HG02571 (cell line): ENCODE data around the gene METRNL.

Experiments
- ATAC-seq: cut with Tn5 transposase; IDR thresholded peaks from one replicate; pipeline ENCODE4 v1.9.1; 2021; ENCODE audit warnings: mild to moderate bottlenecking, moderate library complexity; ENCODE audit not compliant: unreplicated experiment

Gene METRNL

DNA sequence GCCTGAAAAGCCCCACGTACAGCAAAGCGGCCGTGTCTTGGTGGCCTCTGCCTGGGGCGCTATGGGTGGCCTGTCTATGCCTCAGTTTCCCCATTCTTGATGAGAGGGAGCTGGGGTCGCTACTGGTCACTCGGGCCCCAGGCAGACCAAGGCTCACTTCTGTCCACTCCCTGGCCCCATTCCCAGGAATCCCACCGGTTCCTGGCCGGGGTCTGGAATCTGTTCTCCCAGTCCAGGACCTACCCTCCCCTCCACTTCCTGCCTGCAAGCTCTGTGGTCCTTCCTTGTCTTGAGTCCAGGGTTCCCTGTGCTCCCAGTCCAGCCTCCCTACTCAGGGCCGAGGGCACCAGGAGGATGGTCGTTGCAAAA lies 24.5 kb downstream of the METRNL start:
- ATAC-seq, result no peak

DNA sequence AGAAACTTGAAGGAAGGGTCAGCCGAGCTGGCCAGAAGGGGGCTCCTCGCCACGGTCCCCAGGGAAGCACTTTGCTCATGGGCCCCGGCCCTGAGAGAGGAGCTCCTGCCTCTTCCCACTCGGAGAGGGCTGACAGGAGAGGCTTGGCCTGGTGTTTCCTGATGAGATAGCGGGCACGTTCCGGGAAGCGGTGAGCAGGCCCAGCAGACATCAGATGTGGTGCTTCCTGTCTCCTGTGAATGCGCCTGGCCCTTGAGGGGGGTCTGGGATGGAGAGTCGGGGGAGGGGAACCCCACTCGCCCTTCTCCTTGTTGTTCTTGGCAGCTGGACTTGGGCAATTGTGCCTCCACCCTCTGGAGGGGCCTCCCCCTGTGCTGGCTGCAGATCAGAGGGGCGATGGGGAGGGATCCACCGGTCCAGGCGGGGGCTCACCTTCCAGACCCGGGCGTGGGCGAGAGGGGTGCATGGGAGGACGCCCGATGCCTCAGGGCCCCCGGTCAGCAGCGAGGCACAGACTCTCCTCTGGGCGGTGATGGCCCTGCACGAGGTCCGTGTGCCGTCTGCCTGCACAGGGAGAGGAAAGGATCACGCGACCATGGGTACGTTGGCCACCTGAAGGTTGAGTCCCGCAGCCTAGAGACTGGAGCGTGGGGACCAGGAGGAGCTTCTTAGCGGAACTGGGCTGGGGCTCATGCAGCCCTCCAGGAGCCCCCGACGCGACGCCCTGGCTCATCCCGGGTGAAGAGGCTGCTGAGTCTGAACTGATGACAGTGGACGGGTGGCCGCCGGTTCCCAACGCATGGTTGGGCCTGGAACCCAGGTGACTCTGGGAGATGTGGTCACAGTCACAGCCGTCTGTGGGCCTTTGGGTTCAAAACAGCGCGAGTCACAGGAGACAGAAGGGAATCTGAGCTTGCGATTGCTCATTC lies 25.4 kb downstream of the METRNL start:
- ATAC-seq, result no peak

DNA sequence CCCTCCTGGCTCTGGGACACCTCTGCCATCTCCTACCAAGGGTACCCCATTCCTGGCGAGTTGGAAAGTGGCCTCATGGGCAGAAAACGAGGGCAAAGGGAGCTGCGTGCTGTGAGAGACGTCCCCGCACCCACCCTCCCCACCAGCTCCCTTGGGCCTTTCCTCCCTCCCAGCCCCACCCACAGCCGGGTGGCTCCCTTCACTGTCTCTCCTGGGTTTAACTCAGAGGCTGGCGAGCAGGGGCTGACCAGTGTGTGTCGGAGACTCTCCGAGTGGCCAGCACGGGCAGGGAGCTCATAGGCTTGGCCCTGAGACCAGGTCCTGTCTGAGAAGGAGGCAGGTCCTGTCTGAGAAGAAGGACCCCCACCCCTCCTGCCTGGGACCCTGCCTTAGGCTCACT lies 26.1 kb downstream of the METRNL start:
- ATAC-seq, result no peak

DNA sequence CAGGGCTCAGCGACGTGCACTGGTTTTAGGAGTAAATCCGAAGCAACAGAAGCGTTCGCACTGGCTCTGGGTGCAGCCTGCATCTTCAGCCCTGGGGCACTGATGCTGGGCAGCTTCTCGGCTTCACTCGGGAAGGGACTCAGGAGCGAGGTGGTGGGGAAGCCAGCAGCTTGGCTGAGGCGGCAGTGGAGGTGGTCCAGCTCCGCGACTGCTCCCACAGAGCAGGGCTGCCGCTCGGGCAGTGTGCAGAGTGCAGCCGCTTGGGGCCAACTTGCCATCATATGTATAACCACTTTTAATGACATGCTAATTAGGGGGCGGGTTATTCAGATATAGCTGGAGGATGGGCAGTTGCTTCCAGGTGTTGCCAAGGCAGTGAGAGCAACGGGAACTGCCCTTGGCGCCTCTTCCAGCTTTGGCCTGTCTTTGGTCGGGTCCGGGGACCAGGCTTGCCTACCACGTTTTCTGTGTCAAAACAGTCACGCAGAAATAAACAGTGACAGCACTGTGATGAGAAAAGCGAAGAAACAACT lies 26.7 kb downstream of the METRNL start:
- no peak for ATAC-seq

DNA sequence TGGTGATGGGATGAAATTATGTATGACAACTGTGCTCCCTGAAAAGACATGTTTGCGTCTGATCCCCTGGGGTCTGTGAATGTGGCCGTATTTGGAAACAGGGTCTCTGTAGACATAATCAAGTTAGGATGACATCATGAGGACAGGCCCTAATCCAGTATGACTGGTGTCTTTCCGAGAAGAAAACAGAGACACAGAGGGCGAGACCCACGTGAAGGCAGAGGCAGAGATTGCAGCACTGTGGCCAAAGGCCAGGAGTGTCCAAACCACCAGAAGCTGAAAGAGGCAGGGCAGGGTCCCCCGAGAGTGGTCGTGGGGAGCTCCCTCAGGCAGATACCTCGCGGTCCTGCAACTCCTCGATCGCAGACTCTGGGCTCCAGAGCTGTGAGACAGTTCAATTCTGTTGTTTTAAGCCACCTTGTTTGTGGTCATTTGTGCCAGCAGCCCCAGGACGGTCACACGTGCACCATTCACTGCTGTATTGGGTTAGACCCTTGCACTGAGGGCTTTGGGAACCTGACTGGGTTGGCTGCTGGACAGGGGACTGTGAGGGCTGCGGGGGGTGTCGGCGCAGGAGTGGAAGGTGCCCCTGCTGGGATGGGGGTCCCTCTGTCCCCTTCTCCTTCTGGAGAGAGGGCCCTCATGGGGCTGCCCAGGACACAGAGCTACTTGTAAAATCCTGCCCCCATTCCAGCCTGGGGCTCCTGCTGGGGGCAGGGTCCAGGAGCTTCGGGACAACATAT lies 27.7 kb downstream of the METRNL start:
- no peak for ATAC-seq

DNA sequence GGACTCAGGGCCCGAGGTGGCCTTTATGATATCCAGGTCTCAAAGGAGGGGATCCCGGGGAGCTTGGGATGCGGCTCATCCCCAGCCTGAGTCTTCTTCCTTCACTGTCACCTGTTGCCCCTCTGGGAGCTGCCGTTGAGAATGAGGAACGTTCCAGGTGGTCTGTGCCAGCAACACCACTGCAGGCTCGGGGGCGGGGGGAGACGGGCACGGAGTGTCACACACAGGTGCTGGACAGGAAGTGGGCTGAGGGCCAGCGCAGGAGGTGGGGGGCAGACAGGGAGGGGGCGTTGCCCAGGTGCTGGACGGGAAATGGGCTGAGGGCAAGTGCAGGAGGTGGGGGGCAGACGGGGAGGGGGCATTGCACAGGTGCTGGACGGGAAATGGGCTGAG lies 28.2 kb downstream of the METRNL start:
- ATAC-seq, result no peak

DNA sequence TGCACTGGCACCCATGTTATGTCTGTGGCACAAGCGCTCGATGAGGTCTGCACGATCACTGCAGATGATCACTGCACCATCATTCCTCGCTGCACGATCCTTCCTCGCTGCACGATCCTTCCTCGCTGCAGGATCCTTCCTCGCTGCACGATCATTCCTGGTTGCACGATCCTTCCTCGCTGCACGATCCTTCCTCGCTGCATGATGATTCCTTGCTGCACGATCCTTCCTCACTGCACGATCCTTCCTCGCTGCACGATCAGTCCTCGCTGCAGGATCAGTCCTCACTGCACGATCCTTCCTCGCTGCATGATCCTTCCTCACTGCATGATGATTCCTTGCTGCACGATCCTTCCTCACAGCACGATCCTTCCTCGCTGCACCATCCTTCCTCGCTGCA lies 29.3 kb downstream of the METRNL start:
- ATAC-seq, result no peak

DNA sequence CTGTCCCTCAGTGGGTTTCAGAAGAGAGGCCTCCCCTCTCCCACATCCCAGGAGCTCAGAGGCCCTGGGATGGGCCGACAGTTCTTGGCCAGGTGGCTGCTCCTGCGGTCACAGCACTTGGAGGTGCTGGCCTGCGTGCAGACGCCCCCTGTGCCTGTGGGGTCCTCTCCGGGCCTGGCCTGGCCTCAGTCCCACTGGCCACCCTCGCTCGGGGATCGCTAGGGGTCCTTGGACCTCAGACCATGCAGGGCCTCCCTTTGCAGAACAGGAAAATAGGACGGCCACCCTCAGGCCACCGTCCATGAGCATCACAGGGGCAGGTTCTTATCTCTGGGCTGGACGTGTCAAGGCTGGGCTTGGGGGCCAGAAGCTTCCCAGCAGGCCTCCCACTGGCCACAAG lies 30.0 kb downstream of the METRNL start:
- ATAC-seq, result no peak

DNA sequence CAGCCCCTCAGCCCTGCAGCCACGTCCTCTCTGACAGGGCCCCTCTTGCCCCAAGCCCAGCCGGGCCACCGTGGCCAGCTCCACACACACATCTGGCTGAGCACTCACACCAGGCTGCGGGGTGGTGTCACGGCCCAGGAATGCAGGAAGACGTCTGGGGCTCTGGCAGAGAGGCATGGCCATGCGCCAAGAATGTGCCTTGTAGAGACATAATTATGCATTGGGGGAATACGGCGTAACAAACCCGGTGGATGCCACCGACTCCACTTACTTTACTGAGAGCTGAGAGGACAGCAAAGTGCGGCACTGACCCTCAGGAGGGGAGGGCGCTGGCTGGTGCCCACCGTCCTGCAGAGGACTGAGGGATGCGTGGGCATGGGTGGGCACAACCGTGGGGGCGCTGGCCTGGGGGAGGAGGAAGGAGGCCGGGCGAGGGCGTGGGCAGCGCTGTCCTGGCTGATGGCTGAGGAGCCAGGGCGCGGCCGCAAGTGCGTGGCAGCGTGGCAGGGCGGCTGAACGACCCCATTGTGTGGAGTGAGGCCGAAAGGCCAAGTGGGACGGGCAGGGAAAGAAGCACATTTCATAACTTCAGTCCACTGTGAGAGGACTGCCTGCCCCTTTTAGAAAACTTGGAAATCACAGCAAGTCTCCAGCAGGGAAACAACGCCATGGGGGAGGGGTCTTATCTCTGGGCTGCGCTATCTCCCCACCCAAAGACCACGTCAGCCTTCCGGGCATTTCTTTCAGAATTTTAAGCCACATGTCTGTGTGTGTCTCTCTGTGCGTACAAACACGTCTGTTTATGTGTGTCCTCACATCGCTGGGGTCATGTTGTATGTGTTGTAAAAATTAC lies 30.6 kb downstream of the METRNL start:
- ATAC-seq, result no peak

DNA sequence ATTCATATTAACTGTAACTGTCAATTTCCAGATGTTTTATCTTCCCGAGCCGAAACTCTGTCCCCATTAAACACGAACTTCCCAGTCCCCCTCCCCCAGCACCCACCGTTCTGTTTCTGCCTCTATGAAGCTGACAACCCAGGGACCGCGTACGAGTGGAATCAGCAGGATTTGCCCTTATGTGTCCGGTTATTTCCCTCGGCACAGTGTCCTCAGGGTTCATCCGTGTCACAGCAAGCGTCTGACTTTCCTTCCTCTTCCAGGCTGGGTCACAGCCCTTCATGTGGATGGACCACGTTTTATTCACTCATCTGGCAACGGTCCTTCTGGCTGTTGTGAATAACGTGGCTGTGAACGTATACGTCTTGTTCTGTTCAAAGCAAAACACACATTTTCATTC lies 31.3 kb downstream of the METRNL start:
- no peak for ATAC-seq

DNA sequence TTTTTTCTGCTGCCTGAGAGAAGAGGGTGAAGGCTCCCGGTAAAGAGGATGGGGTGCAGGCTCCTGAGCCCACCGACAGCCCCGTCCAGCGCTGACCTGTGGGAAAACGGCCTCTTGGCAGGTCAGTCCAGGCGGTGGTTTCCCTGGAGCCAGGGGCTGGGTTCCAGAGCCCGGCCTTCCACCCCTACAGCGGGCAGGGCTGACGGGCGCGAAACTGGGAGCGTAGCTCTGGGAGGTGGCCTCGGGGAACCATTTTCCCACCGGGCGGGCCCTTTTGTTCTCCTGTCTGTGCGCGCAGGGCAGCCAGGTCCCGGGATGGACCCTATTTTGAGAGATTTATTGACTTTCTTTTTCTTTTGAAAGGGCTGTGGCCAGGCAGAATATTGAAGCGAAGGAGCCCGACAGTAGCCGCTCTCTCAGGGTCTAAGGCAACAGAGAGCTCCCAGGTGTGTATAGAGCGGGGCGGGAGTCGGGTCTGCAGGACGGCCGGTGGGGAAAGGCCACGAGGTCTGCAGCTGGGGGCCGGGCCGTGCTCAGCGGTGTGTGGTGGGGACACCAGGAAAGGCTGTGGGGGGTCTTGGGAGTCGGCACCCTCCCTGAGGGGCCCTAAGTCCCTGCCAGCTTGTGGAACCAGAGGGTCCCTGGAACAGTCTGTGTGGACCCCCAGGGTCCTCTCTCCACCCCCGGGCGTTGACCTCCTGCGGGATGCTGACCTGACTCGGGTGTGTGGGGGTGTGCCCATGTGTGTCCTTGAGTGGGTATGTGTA lies 32.3 kb downstream of the METRNL start:
- no peak for ATAC-seq

DNA sequence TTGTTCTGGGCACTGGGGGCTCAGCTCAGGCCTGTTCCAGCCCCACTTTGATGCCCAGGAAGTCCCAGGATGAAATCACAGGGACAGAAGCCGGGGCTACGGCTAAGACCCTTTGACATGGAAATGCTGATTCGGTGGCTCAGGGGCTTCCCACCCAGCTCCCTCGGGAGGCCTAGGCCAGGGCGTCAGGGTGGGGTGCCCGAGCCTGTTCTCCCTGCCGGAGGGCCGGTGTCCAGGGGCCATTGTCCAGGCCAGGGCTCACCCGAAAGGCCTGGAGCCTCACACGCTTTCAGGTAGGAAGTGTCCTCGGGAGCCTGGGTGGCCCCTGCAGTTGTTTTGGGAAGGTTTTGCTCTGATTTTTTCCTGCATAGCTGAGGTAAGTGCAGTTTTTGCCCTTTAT lies 34.0 kb downstream of the METRNL start:
- no peak for ATAC-seq

DNA sequence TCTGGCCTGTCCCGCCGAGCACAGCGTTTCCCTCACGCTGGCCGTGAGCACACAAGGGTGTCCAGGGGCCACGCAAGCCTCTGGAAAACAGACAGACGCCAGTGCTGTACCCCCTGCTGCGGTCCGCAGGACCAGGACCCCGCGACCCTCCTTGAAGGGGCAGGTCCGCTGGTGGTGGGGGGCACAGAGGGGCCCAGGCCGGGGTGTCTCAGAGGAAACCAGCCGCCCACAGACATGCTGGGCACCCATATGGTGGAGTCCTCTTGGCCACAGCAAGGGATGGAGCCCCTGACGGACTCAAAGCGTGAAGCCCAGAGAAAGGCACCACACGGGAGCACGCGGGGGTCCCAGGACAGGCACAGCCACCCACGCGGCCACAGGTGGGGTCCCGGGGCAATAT lies 34.4 kb downstream of the METRNL start:
- ATAC-seq, result no peak

DNA sequence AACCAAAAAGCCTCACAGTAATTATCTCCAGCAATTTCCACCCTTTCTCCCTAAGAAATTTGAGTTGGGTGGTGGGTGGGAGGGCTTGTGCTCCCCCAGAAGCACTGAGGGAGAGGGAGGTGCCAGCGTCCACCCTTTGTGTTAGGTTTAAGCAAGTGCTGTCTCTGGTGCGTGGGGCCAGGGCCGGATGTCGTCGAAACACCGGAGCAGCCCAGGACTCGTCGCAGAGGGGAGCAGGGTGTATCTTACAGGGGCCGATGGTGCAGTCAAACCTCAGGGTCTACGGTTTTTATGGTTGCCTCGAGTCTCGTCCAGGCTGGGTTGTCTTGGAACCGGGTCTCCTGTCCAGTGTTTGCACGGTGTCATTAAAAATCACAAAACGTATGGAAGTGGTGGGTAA lies 35.3 kb downstream of the METRNL start:
- no peak for ATAC-seq

DNA sequence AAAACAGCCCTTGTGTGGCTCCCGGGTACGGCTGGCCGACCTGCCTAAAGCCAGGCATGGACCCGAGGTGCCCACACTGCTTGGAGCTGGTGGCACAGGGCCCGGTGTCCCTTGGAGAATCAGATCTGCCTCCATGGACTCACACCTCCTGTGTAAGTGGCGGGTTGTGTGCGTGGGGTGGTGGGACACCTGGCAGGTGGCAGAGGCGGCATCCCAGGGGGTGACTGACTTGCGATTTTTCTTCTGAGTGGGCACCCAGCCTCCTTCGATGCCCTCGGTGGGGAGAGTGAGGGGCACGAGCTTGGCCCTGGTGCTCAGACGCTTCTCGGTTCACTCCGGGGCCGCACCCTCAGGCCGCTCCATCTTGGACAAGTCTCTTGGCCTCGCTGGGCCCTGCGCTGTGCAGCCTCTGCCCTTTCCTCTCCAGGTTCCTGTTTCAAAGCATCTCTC lies 35.8 kb downstream of the METRNL start:
- no peak for ATAC-seq

DNA sequence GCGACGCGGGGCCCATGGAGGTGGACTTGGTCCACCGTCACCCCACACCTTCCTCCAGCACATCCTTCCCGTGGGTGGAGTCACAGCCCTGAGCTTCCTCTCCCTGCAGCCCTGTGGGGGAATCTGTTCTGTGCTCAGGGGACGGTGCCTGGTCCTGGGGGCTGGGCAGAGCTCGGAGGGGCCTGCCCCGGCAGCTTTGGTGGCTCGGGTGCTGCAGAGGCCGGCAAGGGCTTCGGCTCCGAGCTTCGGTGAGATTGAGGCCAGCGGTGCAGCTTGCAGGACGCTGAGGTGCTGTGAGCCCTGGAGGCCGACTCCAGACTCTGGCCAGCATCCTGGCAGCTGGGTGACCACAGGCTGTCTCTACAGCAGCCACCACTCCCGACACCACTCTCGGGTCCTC lies 36.4 kb downstream of the METRNL start:
- no peak for ATAC-seq

DNA sequence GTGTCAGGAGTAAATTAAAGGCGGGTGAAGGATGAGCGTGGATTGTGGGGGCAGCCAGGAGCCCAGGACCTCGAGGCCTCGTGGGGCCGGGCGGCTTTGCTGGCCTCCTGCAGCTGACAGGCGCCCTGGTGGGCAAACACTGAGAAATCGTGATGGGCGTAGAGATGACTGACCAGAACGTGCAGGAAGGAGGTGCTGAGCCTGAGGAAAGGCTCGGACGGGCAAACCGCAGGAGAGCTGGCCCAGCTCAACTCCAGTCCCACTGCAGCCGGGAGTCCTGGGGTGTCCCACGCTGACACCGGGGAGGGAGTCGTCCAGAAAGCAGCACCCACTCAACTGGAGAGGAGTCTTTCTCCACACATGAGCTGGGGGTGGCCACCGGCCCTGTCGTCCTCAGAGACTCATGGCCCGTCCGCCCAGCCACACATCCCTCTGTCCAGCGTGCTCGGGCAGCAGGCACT lies 36.9 kb downstream of the METRNL start:
- ATAC-seq, result no peak

DNA sequence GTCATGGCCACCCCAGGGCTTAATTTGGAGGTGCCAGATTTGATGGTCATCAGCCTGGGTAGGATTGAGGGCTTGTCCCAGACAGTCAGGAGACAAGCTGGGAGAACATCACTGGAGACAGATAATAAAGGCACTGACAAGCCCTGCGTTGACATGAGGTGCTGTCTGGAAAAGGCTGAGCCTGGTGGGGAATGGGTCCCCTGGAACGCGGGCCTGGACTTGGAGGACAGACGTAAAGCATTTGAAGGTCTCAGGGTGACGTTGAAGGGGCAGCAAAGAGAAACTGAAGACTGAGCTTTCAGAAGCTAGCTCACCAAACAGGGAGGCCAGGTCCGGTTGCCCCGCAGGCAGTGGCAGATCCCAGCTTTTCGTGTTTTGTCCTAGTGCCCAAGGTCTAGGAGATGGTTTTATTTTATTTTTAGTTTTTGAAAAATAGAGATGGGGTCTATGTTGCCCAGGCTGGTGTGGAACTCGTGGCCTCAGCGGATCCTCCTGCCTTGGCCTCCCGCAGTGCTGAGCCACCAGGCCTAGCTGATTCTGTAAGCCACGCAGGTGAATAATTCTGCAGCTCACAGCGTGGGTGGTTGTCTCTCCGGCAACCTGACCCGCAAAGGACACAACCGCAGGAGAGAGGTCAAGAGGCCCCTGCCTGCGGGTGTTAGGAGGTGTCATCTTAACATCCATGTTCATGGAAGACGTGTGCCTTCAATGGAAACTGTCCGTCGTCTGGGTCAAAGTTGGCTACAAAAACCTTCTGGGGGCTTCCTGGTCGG lies 37.6 kb downstream of the METRNL start:
- no peak for ATAC-seq

DNA sequence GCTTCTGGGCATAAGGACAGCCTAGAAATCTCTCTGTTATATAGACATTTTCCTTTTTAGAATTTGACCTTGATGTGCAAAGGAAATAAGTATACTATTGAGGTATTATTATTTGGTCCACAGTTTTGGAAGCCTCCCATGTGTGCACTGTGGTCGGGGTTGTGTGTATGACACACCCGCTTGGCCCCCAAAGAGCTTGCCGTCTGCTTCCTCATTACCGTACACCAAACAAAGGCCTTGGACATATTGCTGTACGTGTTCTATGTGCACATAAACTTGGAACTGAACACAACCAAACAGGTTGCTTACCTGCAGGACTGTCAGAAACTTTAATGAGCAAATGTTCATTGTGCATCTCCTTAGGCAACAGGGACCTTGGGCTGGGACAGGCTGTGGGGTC lies 38.2 kb downstream of the METRNL start:
- ATAC-seq, result no peak
